Measurements from ENCODE around the gene SFRP5. TPM values are rescaled to one million over a fixed set of nuclear protein-coding genes. Genes with fewer than 3 reads are reported as not detected.

SFRP5 gene
- total RNA-seq, 3 donors from 2014 or later = 0.29 to 1.8 (median 0.33) TPM

- Histone ChIP-seq H3K9me3 (no peaks in the 10 kb centered on the region), H3K36me3 (no peaks in the 10 kb centered on the region), H3K27me3 (peaks cover 0 to 45% of the 10 kb centered on the region in 2 donors), H3K4me1 (no peaks in the 10 kb centered on the region), H3K4me3 (no peak overlapping the region), H3K27ac (no peak overlapping the region)
- no peak for DNase-seq (ENCODE audit: low spot score in 2 of 2)
- intact Hi-C loops (cut with DNase I; ENCODE audit: low total_unique reads) = no loop called here
- TF ChIP-seq POLR2AphosphoS5 (IDR thresholded peaks at IDR 0.05) = no peak
- no peak for TF ChIP-seq CTCF (IDR thresholded peaks at IDR 0.05)
- no peak for TF ChIP-seq POLR2A (IDR thresholded peaks at IDR 0.05)
Observed at GRCh38 chr10:97768322-97769315, 3.2 kb downstream of the SFRP5 start.

GRCh38 chr10:97766996-97767924, 4.5 kb downstream of the SFRP5 start:
- H3K4me3 ChIP-seq = no peak overlapping the region
- H3K27ac ChIP-seq = no peak overlapping the region
- TF ChIP-seq POLR2A (IDR thresholded peaks at IDR 0.05) (no peak), POLR2AphosphoS5 (IDR thresholded peaks at IDR 0.05) (no peak), CTCF (IDR thresholded peaks at IDR 0.05) (no peak)
- peaks cover 0 to 32% of the 10 kb centered on the region in 2 donors for H3K27me3 ChIP-seq
- H3K36me3 ChIP-seq = no peaks in the 10 kb centered on the region
- no peak for DNase-seq (ENCODE audit: low spot score in 2 of 2)
- no peaks in the 10 kb centered on the region for H3K9me3 ChIP-seq
- no peaks in the 10 kb centered on the region for H3K4me1 ChIP-seq
- intact Hi-C loops (cut with DNase I; ENCODE audit: low total_unique reads) = no loop called here

- Histone ChIP-seq H3K36me3 (no peaks in the 10 kb centered on the region), H3K9me3 (no peaks in the 10 kb centered on the region), H3K4me1 (no peaks in the 10 kb centered on the region), H3K27me3 (peaks cover 0 to 24% of the 10 kb centered on the region in 2 donors), H3K4me3 (no peak overlapping the region), H3K27ac (no peak overlapping the region)
- TF ChIP-seq CTCF (IDR thresholded peaks at IDR 0.05) = no peak
- intact Hi-C loops (cut with DNase I; ENCODE audit: low total_unique reads) = no loop called here
- no peak for DNase-seq (ENCODE audit: low spot score in 2 of 2)
Observed at GRCh38 chr10:97766106-97766810, 5.5 kb downstream of the SFRP5 start.

GRCh38 chr10:97765201-97765600, 6.6 kb downstream of the SFRP5 start:
- no peak overlapping the region for H3K27ac ChIP-seq
- TF ChIP-seq POLR2A (IDR thresholded peaks at IDR 0.05) (no peak), POLR2AphosphoS5 (IDR thresholded peaks at IDR 0.05) (no peak), CTCF (IDR thresholded peaks at IDR 0.05) (no peak)
- intact Hi-C loops (cut with DNase I; ENCODE audit: low total_unique reads) = no loop called here
- H3K9me3 ChIP-seq = no peaks in the 10 kb centered on the region
- DNase-seq (ENCODE audit: low spot score in 2 of 2) = no peak
- H3K4me3 ChIP-seq = no peak overlapping the region
- H3K36me3 ChIP-seq = no peaks in the 10 kb centered on the region
- H3K27me3 ChIP-seq = peaks cover 0 to 13% of the 10 kb centered on the region in 2 donors
- H3K4me1 ChIP-seq = no peaks in the 10 kb centered on the region

All from breast epithelium (tissue), 4 donors.